22Rv1 (cell line): ENCODE results near the gene LTV1.

Experiments used
- ZFX ChIP-seq: fragments of 450-650 bp; IDR thresholded peaks from 2 replicates; pipeline ENCODE4 v1.6.1; 2017; ENCODE audit warnings: antibody characterized with exemption, borderline replicate concordance
- TF ChIP-seq, protein P1 (sequence below): fragments of 450-650 bp; IDR thresholded peaks from 2 replicates; pipeline ENCODE4 v1.5.1; 2017; ENCODE audit warnings: mild to moderate bottlenecking

DNA sequence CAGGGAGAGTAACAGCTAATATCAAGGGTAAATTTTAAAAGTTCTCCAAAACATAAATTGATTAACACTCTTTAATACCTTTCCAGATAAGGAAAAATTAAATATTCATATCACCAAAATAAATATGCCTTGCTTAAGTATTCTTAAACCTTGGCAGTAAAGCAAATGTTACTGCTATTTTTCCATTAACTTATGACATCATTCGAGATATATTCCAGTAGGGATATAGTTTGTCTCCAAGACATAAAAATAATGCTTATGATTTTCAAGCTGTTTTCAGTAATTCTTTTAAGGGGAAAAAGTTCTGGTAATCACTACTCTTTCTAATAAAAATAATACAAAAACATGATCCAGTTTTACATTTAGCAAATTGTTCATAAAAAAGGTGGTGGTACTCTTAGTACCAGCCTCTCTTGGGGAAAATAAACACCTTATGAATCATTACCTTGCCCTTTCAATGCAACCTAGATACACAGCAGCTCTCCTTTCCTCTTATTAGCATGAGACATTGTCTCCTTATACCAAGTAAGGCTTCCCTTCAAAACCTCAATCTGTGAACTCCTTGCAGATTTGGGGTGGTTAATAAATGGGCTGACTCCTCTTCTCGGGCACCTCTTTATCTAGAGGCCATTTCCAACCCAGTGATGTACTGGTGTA, 31.5 kb upstream of the LTV1 start:
- TF ChIP-seq, protein P1, sequence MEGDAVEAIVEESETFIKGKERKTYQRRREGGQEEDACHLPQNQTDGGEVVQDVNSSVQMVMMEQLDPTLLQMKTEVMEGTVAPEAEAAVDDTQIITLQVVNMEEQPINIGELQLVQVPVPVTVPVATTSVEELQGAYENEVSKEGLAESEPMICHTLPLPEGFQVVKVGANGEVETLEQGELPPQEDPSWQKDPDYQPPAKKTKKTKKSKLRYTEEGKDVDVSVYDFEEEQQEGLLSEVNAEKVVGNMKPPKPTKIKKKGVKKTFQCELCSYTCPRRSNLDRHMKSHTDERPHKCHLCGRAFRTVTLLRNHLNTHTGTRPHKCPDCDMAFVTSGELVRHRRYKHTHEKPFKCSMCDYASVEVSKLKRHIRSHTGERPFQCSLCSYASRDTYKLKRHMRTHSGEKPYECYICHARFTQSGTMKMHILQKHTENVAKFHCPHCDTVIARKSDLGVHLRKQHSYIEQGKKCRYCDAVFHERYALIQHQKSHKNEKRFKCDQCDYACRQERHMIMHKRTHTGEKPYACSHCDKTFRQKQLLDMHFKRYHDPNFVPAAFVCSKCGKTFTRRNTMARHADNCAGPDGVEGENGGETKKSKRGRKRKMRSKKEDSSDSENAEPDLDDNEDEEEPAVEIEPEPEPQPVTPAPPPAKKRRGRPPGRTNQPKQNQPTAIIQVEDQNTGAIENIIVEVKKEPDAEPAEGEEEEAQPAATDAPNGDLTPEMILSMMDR = no peak
- TF ChIP-seq ZFX = no peak
